Anterior cingulate cortex (tissue), 58 donors: ENCODE results near the gene TSPEAR.

ENCODE experiments used
- DNase-seq, 58 donors: peaks; one replicate each; lab custom pipeline; 2025; lab: John Stamatoyannopoulos, UW

TSPEAR gene

DNA sequence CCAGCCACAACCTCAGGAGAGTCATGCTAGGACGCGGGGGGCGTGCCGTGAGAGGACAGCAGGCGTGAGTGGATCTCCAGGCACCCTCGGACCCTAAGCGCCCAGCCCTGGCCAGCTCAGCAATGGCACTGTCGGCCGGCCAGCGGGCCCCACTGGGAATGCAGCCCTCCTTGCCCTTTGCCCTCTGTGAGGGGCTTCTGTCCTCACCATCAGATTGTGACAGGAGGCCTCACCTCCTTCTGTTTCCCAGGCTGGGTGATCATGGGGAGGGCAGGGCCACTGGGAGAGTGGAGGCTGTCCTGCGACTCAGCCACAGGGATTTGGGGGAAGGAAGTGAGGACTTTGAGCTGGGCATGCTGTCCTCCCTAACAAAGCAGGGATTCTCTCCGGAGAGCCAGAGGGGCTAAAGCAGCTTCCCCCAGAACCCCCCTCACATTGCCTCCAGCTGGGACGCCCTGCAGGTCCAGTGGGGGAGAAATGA, 262.7 kb downstream of the TSPEAR start:
- DNase-seq = no peak
